Activated CD8-positive, alpha-beta memory T cell treated with anti-CD3 and anti-CD28 coated beads for 4 hours (primary cell): ENCODE data around the gene NEDD9.

ENCODE experiments used
- DNase-seq, 2 donors: peaks; one replicate each; pipeline ENCODE4 v3.0.0-alpha.2; 2020; ENCODE audit warnings: low read depth in 2 of 2

NEDD9 gene

GRCh38 chr6:11144393-11144851, 88.0 kb downstream of the NEDD9 start:
- DNase-seq: peak; percentile 47 to 50

- DNase-seq: no peak
Measured at GRCh38 chr6:11143394-11144371, 88.8 kb downstream of the NEDD9 start.

- no peak for DNase-seq
Measured at GRCh38 chr6:11142296-11143027, 90.0 kb downstream of the NEDD9 start.

- DNase-seq: no peak
Measured at GRCh38 chr6:11141295-11141694, 91.2 kb downstream of the NEDD9 start.

GRCh38 chr6:11140056-11140455, 92.4 kb downstream of the NEDD9 start:
- no peak for DNase-seq

- DNase-seq: no peak
Measured at GRCh38 chr6:11139051-11139960, 93.2 kb downstream of the NEDD9 start.

GRCh38 chr6:11136809-11137208, 95.7 kb downstream of the NEDD9 start:
- DNase-seq: no peak
